GM23248 (cell line): Measurements from ENCODE around the gene PARP8. TPM values are rescaled to one million over a fixed set of nuclear protein-coding genes. Genes with fewer than 3 reads are reported as not detected.

Experiments
- DNase-seq: peaks from one replicate; pipeline ENCODE4 v3.0.0-alpha.2; 2015
- H2AFZ ChIP-seq: fragments of 200-600 bp; sonication (generic); 2 replicates; pipeline ENCODE4 v1.6.1; 2016; ENCODE audit warnings: antibody characterized with exemption
- H3F3A ChIP-seq: fragments of 200-600 bp; sonication (generic); 2 replicates; pipeline ENCODE4 v1.6.1; 2016; ENCODE audit warnings: mild to moderate bottlenecking, antibody characterized with exemption, mixed run types; ENCODE audit not compliant: insufficient read depth
- H3K27ac ChIP-seq: fragments of 200-600 bp; sonication (generic); 2 replicates; pipeline ENCODE4 v1.5.1; 2016; ENCODE audit warnings: mild to moderate bottlenecking
- H3K27me3 ChIP-seq: fragments of 200-600 bp; sonication (generic); replicated peaks from 2 replicates; pipeline ENCODE4 v1.6.1; 2016; ENCODE audit warnings: mild to moderate bottlenecking; ENCODE audit not compliant: insufficient read depth
- H3K36me3 ChIP-seq: fragments of 200-600 bp; sonication (generic); 2 replicates; pipeline ENCODE4 v1.6.1; 2016; ENCODE audit warnings: low read depth, mild to moderate bottlenecking
- H3K4me1 ChIP-seq: fragments of 200-600 bp; sonication (generic); 2 replicates; pipeline ENCODE4 v1.6.1; 2016; ENCODE audit warnings: mild to moderate bottlenecking; ENCODE audit not compliant: insufficient read depth
- H3K4me2 ChIP-seq: fragments of 200-600 bp; sonication (generic); one replicate; pipeline ENCODE4 v1.6.1; 2016; ENCODE audit warnings: mild to moderate bottlenecking; ENCODE audit not compliant: unreplicated experiment
- H3K4me3 ChIP-seq: fragments of 200-600 bp; sonication (generic); 2 replicates; pipeline ENCODE4 v1.5.1; 2016; ENCODE audit warnings: mild to moderate bottlenecking
- H3K79me2 ChIP-seq: fragments of 200-600 bp; sonication (generic); 2 replicates; pipeline ENCODE4 v1.6.1; 2016; ENCODE audit warnings: mild to moderate bottlenecking; ENCODE audit not compliant: insufficient read depth
- H3K9ac ChIP-seq: fragments of 200-600 bp; sonication (generic); 2 replicates; pipeline ENCODE4 v1.6.1; 2016; ENCODE audit warnings: mild to moderate bottlenecking
- H3K9me2 ChIP-seq: fragments of 200-600 bp; sonication (generic); 2 replicates; pipeline ENCODE4 v1.6.1; 2016; ENCODE audit warnings: mixed run types, mild to moderate bottlenecking, moderate library complexity; ENCODE audit not compliant: insufficient read depth
- H3K9me3 ChIP-seq: fragments of 200-600 bp; sonication (generic); one replicate; pipeline ENCODE4 v1.6.1; 2017; ENCODE audit warnings: low read depth
- H4K20me1 ChIP-seq: fragments of 200-600 bp; sonication (generic); 2 replicates; pipeline ENCODE4 v1.6.0; 2016; ENCODE audit not compliant: insufficient read depth
- EZH2 ChIP-seq: fragments of 200-600 bp; sonication (generic); IDR thresholded peaks from 2 replicates; pipeline ENCODE4 v1.6.1; 2018; ENCODE audit warnings: antibody characterized with exemption, mild to moderate bottlenecking; ENCODE audit not compliant: insufficient read depth, poor library complexity, severe bottlenecking
- EZH2phosphoT487 ChIP-seq: fragments of 200-600 bp; sonication (generic); IDR thresholded peaks from 2 replicates; pipeline ENCODE4 v1.6.1; 2018; ENCODE audit warnings: antibody characterized with exemption, moderate library complexity, mild to moderate bottlenecking, low read depth; ENCODE audit not compliant: insufficient read depth
- WGBS, 2 experiments: methylation state at CpG; one replicate each; pipeline ENCODE4 v1.1.6; 2015 to 2017; ENCODE audit warnings: low lambda C conversion rate in 2 of 2, low coverage in 1 of 2; ENCODE audit errors: missing lambda C conversion rate in 2 of 2; 5-methylcytosine and 5-hydroxymethylcytosine counted together
- in situ Hi-C: fragments of 300-500 bp; cut with MboI; formaldehyde crosslinking; loops from 2 replicates; pipeline ENCODE4 v1.15.0; 2020
- polyA plus RNA-seq: library from polyadenylated mRNA; unstranded; fragments of >200 nt; fragmentation: Nextera tagmentation; extraction: Ambion mirVana; gene quantifications from 2 replicates; pipeline ENCODE4 v1.2.1, GENCODE V29; 2016
- total RNA-seq: library from RNA; depleted of rRNA; stranded (reverse); fragments of >200 nt; shearing (Covaris generic); gene quantifications from 2 replicates; pipeline ENCODE4 v1.2.3, GENCODE V29; 2014

The PARP8 gene
- total and polyA plus RNA-seq, 2 experiments from 2014 or later: 1.1 to 2.5 TPM

GRCh38 chr5:50717651-50718050 lies 51.2 kb downstream of the PARP8 start:
- no peaks in the 10 kb centered on the region for H3K9me2 ChIP-seq
- no peak overlapping the region for H3K27ac ChIP-seq
- H3K27me3 ChIP-seq: no peaks in the 10 kb centered on the region
- TF ChIP-seq EZH2 (no peak), EZH2phosphoT487 (no peak)
- no peak overlapping the region for H3K4me3 ChIP-seq
- H3K4me1 ChIP-seq: no peaks in the 10 kb centered on the region
- in situ Hi-C loops: no loop called here
- WGBS, 2 experiments: 65 to 76% methylated on average over 2 of the region's 2 CpGs
- no peaks in the 10 kb centered on the region for H3F3A ChIP-seq
- H3K9me3 ChIP-seq: no peaks in the 10 kb centered on the region
- H2AFZ ChIP-seq: no peak overlapping the region
- no peak overlapping the region for H3K4me2 ChIP-seq
- H4K20me1 ChIP-seq: no peaks in the 10 kb centered on the region
- no peaks in the 10 kb centered on the region for H3K36me3 ChIP-seq
- no peaks in the 10 kb centered on the region for H3K79me2 ChIP-seq
- H3K9ac ChIP-seq: no peak overlapping the region
- no peak for DNase-seq

GRCh38 chr5:50720061-50720710 lies 53.7 kb downstream of the PARP8 start:
- Histone ChIP-seq H3K9me2 (no peaks in the 10 kb centered on the region), H2AFZ (no peak overlapping the region), H3K9me3 (no peaks in the 10 kb centered on the region), H3K9ac (no peak overlapping the region), H4K20me1 (no peaks in the 10 kb centered on the region), H3K79me2 (no peaks in the 10 kb centered on the region), H3K27ac (no peak overlapping the region), H3K4me1 (no peaks in the 10 kb centered on the region), H3K4me2 (no peak overlapping the region), H3K36me3 (no peaks in the 10 kb centered on the region), H3K4me3 (no peak overlapping the region), H3K27me3 (no peaks in the 10 kb centered on the region), H3F3A (no peaks in the 10 kb centered on the region)
- DNase-seq: no peak
- WGBS, 2 experiments: 56 to 62% methylated on average over 4 of the region's 4 CpGs
- TF ChIP-seq EZH2phosphoT487 (no peak), EZH2 (no peak)
- in situ Hi-C loops: no loop called here

GRCh38 chr5:50722223-50722622 lies 55.8 kb downstream of the PARP8 start:
- no peak overlapping the region for H3K4me3 ChIP-seq
- no peaks in the 10 kb centered on the region for H3K9me2 ChIP-seq
- DNase-seq: no peak
- no peaks in the 10 kb centered on the region for H3K36me3 ChIP-seq
- WGBS, 2 experiments: 76 to 84% methylated on average over 4 of the region's 4 CpGs
- no peaks in the 10 kb centered on the region for H3F3A ChIP-seq
- no peaks in the 10 kb centered on the region for H3K4me1 ChIP-seq
- no peak overlapping the region for H3K27ac ChIP-seq
- in situ Hi-C loops: no loop called here
- TF ChIP-seq EZH2phosphoT487 (no peak), EZH2 (no peak)
- no peak overlapping the region for H3K9ac ChIP-seq
- H3K9me3 ChIP-seq: no peaks in the 10 kb centered on the region
- no peak overlapping the region for H3K4me2 ChIP-seq
- H3K79me2 ChIP-seq: no peaks in the 10 kb centered on the region
- H3K27me3 ChIP-seq: no peaks in the 10 kb centered on the region
- H2AFZ ChIP-seq: no peak overlapping the region
- H4K20me1 ChIP-seq: no peaks in the 10 kb centered on the region

GRCh38 chr5:50724262-50724661 lies 57.8 kb downstream of the PARP8 start:
- Histone ChIP-seq H3K4me3 (no peak overlapping the region), H3K9me2 (no peaks in the 10 kb centered on the region), H3K9ac (no peak overlapping the region), H3K27me3 (no peaks in the 10 kb centered on the region), H3K4me2 (no peak overlapping the region), H3K27ac (no peak overlapping the region), H2AFZ (no peak overlapping the region), H3K36me3 (no peaks in the 10 kb centered on the region), H3K4me1 (no peaks in the 10 kb centered on the region), H4K20me1 (no peaks in the 10 kb centered on the region), H3K9me3 (no peaks in the 10 kb centered on the region), H3F3A (no peaks in the 10 kb centered on the region), H3K79me2 (no peaks in the 10 kb centered on the region)
- no peak for TF ChIP-seq EZH2phosphoT487
- no peak for TF ChIP-seq EZH2
- in situ Hi-C loops: no loop called here
- no peak for DNase-seq

- TF ChIP-seq EZH2phosphoT487 (no peak), EZH2 (no peak)
- Histone ChIP-seq H2AFZ (no peak overlapping the region), H3K4me1 (no peaks in the 10 kb centered on the region), H3K9me3 (no peaks in the 10 kb centered on the region), H4K20me1 (no peaks in the 10 kb centered on the region), H3K9ac (no peak overlapping the region), H3K4me2 (no peak overlapping the region), H3K36me3 (no peaks in the 10 kb centered on the region), H3K9me2 (no peaks in the 10 kb centered on the region), H3K79me2 (no peaks in the 10 kb centered on the region), H3K27ac (no peak overlapping the region), H3K27me3 (no peaks in the 10 kb centered on the region), H3F3A (no peaks in the 10 kb centered on the region), H3K4me3 (no peak overlapping the region)
- 72 to 73% methylated on average over 7 of the region's 7 CpGs for WGBS, 2 experiments
- in situ Hi-C loops: no loop called here
- no peak for DNase-seq
These were observed 59.5 kb downstream of the PARP8 start for GRCh38 chr5:50725800-50726474.
